K562 (cell line): ENCODE data around the gene USP22. TPM values are rescaled to one million over a fixed set of nuclear protein-coding genes. Genes with fewer than 3 reads are reported as not detected.

Experiments used
- ATAC-seq: fragments of 200-7000 bp; cut with Tn5 transposase; 3 replicates; pipeline ENCODE4 v1.9.1; 2020; ENCODE audit warnings: moderate library complexity
- BruUV-seq: library from RNA; stranded (reverse); fragments of 400-500 nt; replicated peaks from 2 replicates; lab custom pipeline; 2021; lab: Mats Ljungman, UMichigan
- CTCF ChIA-PET: fragments of 300-600 bp; formaldehyde crosslinking; extraction: SDS; loops from one replicate; lab custom pipeline; 2021; ENCODE audit warnings: low intra/inter-chr PET ratio; lab: Yijun Ruan, JAX
- POLR2A ChIA-PET: fragments of 300-600, 350-650 bp; sonication (Branson Sonifier 250); formaldehyde crosslinking; extraction: SDS; loops from one replicate; lab custom pipeline; 2021; ENCODE audit warnings: antibody characterized with exemption, inconsistent platforms; lab: Yijun Ruan, JAX
- DNase-seq, 4 experiments: peaks; one replicate each; pipeline versions ENCODE4 v3.0.0 to v3.0.0-alpha.2; 2011 to 2018; ENCODE audit warnings: low spot score in 3 of 4, mixed read lengths in 3 of 4; ENCODE audit errors: extremely low read depth in 1 of 4
- FAIRE-seq: peaks from 2 replicates; lab custom pipeline; 2011; peaks lifted over from hg19 to GRCh38; lab: Jason Lieb, UNC
- H2AFZ ChIP-seq: 2 replicates; pipeline ENCODE4 v1.6.0; 2011; ENCODE audit warnings: low read depth, low read length, control low read depth, inconsistent platforms
- H3K27ac ChIP-seq: fragments of 200-600 bp; 3 replicates; pipeline ENCODE4 v1.8.0; 2011; ENCODE audit warnings: low read depth, mild to moderate bottlenecking, control low read depth, inconsistent platforms, low read length, moderate library complexity, mixed read lengths; ENCODE audit errors: extremely low read depth
- H3K27me3 ChIP-seq, 2 experiments: fragments of 300-600 bp in 1 of 2; 2 replicates in 1 of 2; 3 replicates in 1 of 2; pipeline versions ENCODE4 v1.6.0 to v1.8.0; 2011; ENCODE audit warnings: inconsistent platforms in 2 of 2, low read length in 2 of 2, mild to moderate bottlenecking in 1 of 2, mixed read lengths in 1 of 2, moderate library complexity in 1 of 2; ENCODE audit not compliant: control insufficient read depth in 2 of 2, insufficient read depth in 2 of 2
- H3K36me3 ChIP-seq: fragments of 300-600 bp; 3 replicates; pipeline ENCODE4 v1.8.0; 2011; ENCODE audit warnings: mild to moderate bottlenecking, low read length, inconsistent platforms; ENCODE audit not compliant: control insufficient read depth, insufficient read depth
- H3K4me1 ChIP-seq, 2 experiments: fragments of 200-600 bp in 1 of 2; replicated peaks in 1 of 2; 2 replicates in 1 of 2; 3 replicates in 1 of 2; pipeline versions ENCODE4 v1.5.1 to v1.8.0; 2011; ENCODE audit warnings: inconsistent platforms in 2 of 2, low read length in 2 of 2, mild to moderate bottlenecking in 1 of 2, mixed read lengths in 1 of 2, moderate library complexity in 1 of 2; ENCODE audit not compliant: control insufficient read depth in 2 of 2, insufficient read depth in 2 of 2
- H3K4me2 ChIP-seq: 2 replicates; pipeline ENCODE4 v1.6.1; 2011; ENCODE audit warnings: low read length, control low read depth, inconsistent platforms, mixed read lengths; ENCODE audit not compliant: insufficient read depth
- H3K4me3 ChIP-seq: fragments of 200-600 bp; sonication (generic), shearing (Covaris generic); 2 replicates; pipeline ENCODE4 v1.5.1; 2016; ENCODE audit warnings: control low read depth, inconsistent platforms
- H3K79me2 ChIP-seq: fragments of 200-600 bp; 3 replicates; pipeline ENCODE4 v1.8.0; 2011; ENCODE audit warnings: low read length, inconsistent platforms; ENCODE audit not compliant: control insufficient read depth, insufficient read depth
- H3K9ac ChIP-seq, 2 experiments: 2 replicates each; pipeline versions ENCODE4 v1.6.0 to v1.6.1; 2011; ENCODE audit warnings: low read depth in 2 of 2, low read length in 2 of 2, control low read depth in 1 of 2, inconsistent platforms in 1 of 2, mild to moderate bottlenecking in 1 of 2, mixed read lengths in 1 of 2; ENCODE audit not compliant: insufficient read depth in 1 of 2
- H3K9me1 ChIP-seq: one replicate; pipeline ENCODE4 v1.6.0; 2011; ENCODE audit warnings: inconsistent platforms, mild to moderate bottlenecking, low read length, moderate library complexity; ENCODE audit not compliant: control insufficient read depth, insufficient read depth
- H3K9me3 ChIP-seq: replicated peaks from 2 replicates; pipeline ENCODE4 v1.5.1; 2011; ENCODE audit warnings: low read depth, low read length, inconsistent platforms; ENCODE audit not compliant: control insufficient read depth, insufficient read depth
- H4K20me1 ChIP-seq: replicated peaks from 2 replicates; pipeline ENCODE4 v1.6.1; 2011; ENCODE audit warnings: low read length, inconsistent platforms, mixed read lengths; ENCODE audit not compliant: control insufficient read depth, insufficient read depth
- E2F8 ChIP-seq: fragments of 450-650 bp; IDR thresholded peaks from 2 replicates; pipeline ENCODE4 v1.7.1; 2018; ENCODE audit warnings: mild to moderate bottlenecking, low read depth; ENCODE audit not compliant: partially characterized antibody
- IRF9 ChIP-seq: fragments of 450-650 bp; IDR thresholded peaks from 2 replicates; pipeline ENCODE4 v1.6.1; 2016; ENCODE audit warnings: missing biosample characterization, missing genetic modification characterization
- MAX ChIP-seq: sonication (generic); formaldehyde crosslinking; IDR thresholded peaks from 2 replicates; pipeline ENCODE4 v1.9.0; 2022; ENCODE audit warnings: mild to moderate bottlenecking, missing genetic modification reagents
- SLC30A9 ChIP-seq: fragments of 250-450 bp; sonication (Bioruptor Pico); IDR thresholded peaks from 2 replicates; pipeline ENCODE4 v1.8.0; 2022; ENCODE audit warnings: mild to moderate bottlenecking, moderate library complexity
- SNAPC5 ChIP-seq: fragments of 250-450 bp; sonication (Bioruptor Pico); IDR thresholded peaks from 2 replicates; pipeline ENCODE4 v1.8.0; 2021; ENCODE audit warnings: moderate library complexity, mild to moderate bottlenecking, inconsistent platforms
- ZKSCAN1 ChIP-seq: fragments of 150-350 bp; IDR thresholded peaks from 2 replicates; pipeline ENCODE4 v1.6.1; 2016; ENCODE audit warnings: low read depth, low read length
- ZNF263 ChIP-seq: sonication (generic); formaldehyde crosslinking; IDR thresholded peaks from 2 replicates; pipeline ENCODE4 v1.8.0; 2022; ENCODE audit warnings: mild to moderate bottlenecking, missing genetic modification reagents, borderline replicate concordance
- ZNF507 ChIP-seq: conservative IDR thresholded peaks from 2 replicates; pipeline ENCODE4 v1.6.1; 2017; ENCODE audit warnings: missing genetic modification characterization, missing compliant biosample characterization
- ZNF584 ChIP-seq: fragments of 200-800 bp; sonication (Bioruptor generic); IDR thresholded peaks from 2 replicates; pipeline ENCODE4 v1.6.1; 2016; ENCODE audit warnings: low read depth, mild to moderate bottlenecking, missing genetic modification characterization, missing compliant biosample characterization
- WGBS: fragments of 100-300 bp; shearing (Covaris generic); methylation state at CpG from one replicate; pipeline ENCODE4 v1.1.6; 2016; ENCODE audit warnings: low coverage, mixed read lengths; ENCODE audit not compliant: insufficient coverage; ENCODE audit errors: missing lambda C conversion rate; 5-methylcytosine and 5-hydroxymethylcytosine counted together
- in situ Hi-C: fragments of 300-500 bp; cut with MboI; formaldehyde crosslinking; loops from 4 replicates; pipeline ENCODE4 v1.15.0; 2018; ENCODE audit warnings: inconsistent platforms, mixed read lengths
- intact Hi-C: fragments of 100-400 bp; cut with micrococcal nuclease; formaldehyde crosslinking; loops from 2 replicates; pipeline ENCODE4 v1.14.2; 2022
- polyA plus RNA-seq, 8 experiments: library from polyadenylated mRNA; depleted of rRNA in 4 of 8; stranded (reverse) in 5 of 8; unstranded in 3 of 8; fragments of >200 nt; fragmentation: Nextera tagmentation in 2 of 8; fragmentation: Illumina TruSeq in 1 of 8; extraction: Ambion mirVana in 2 of 8; extraction: Trizol in 1 of 8; gene quantifications; 2 replicates each; pipeline versions ENCODE4 v1.2.1 to v1.2.3, GENCODE V29; 2011 to 2014; ENCODE audit warnings: inconsistent platforms in 1 of 8, missing spikeins in 1 of 8
- total RNA-seq, 7 experiments: library from RNA; depleted of rRNA in 6 of 7; stranded (reverse); fragments of >200 nt in 6 of 7; fragmentation: Illumina TruSeq in 2 of 7; extraction: Trizol in 2 of 7; gene quantifications; 2 replicates each; pipeline versions ENCODE4 v1.2.1 to v1.2.3, GENCODE V29; 2011 to 2021; ENCODE audit warnings: low replicate concordance in 1 of 7
- TF ChIP-seq, protein P1 (sequence below): sonication (generic); formaldehyde crosslinking; IDR thresholded peaks from 2 replicates; pipeline ENCODE4 v1.8.1; 2023; ENCODE audit warnings: mild to moderate bottlenecking, missing genetic modification reagents, moderate library complexity
- TF ChIP-seq, protein P2 (sequence below): sonication (generic); formaldehyde crosslinking; IDR thresholded peaks from 2 replicates; pipeline ENCODE4 v1.8.0; 2022; ENCODE audit warnings: mild to moderate bottlenecking, missing genetic modification reagents

Gene USP22
- total and polyA plus RNA-seq, 9 of the 15 experiments (the other 6 are each of a cell fraction or from before 2014, with no cell fraction given), result 6.5 to 113 (median 58.9) TPM

- TF ChIP-seq SNAPC5 (CRISPR knock-in tag), result no peak
- no peak for TF ChIP-seq ZNF263 (CRISPR knock-in tag)
- no peak for TF ChIP-seq ZNF584 (CRISPR knock-in tag)
- TF ChIP-seq MAX (CRISPR knock-in tag), result no peak
- TF ChIP-seq SLC30A9, result no peak
- TF ChIP-seq ZKSCAN1, result no peak
Measured at GRCh38 chr17:21028192-21028591, 14.6 kb downstream of the USP22 start (continued).

DNA sequence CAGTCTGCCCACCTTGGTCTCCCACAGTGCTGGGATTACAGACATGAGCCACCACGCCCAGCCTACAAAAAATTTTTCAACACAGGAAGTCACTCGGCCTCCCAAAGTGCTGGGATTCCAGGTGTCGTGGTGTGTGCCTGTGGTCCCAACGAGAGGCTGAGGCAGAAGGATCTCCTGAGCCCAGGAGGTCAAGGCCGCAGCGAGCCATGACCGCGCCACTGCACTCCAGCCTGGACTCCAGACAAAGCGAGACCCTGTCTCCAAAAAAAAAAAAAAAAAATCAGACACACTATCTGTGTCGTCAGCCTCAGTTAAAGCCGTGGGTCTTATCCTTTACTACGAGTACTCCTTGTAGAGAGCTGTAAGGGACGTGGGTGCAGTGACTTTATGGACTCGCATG lies 15.8 kb downstream of the USP22 start:
- BruUV-seq, result no TSS peak
- FAIRE-seq, result no peak
- no peaks in the 10 kb centered on the region for H3K27me3 ChIP-seq
- H3K27ac ChIP-seq, result no peak overlapping the region
- intact Hi-C loops (no loop called here), in situ Hi-C loops (no loop called here)
- WGBS, result 90% methylated on average over 4 of the region's 14 CpGs
- no peaks in the 10 kb centered on the region; a peak in 2 of 5 replicates for H3K4me1 ChIP-seq
- no peaks in the 10 kb centered on the region for H3K9me1 ChIP-seq
- no peak overlapping the region for H2AFZ ChIP-seq
- no peak overlapping the region for H3K4me3 ChIP-seq
- ChIA-PET CTCF (no interaction called here), POLR2A (interaction anchor here (1.1 kb wide), 1 partner anchor 13 kb away, joined by 6 read pairs; no protein-coding TSS in a partner anchor)
- no peak for DNase-seq
- H3K36me3 ChIP-seq, result peaks cover 83% of the 10 kb centered on the region
- H4K20me1 ChIP-seq, result peaks cover 33% of the 10 kb centered on the region
- ATAC-seq, result no peak
- H3K4me2 ChIP-seq, result no peak overlapping the region
- no peaks in the 10 kb centered on the region for H3K9me3 ChIP-seq
- peaks cover 93% of the 10 kb centered on the region for H3K79me2 ChIP-seq
- no peak overlapping the region for H3K9ac ChIP-seq
- TF ChIP-seq E2F8 (no peak), ZNF507 (tag) (no peak), IRF9 (no peak), MAX (CRISPR knock-in tag) (no peak)
- TF ChIP-seq, protein P1, sequence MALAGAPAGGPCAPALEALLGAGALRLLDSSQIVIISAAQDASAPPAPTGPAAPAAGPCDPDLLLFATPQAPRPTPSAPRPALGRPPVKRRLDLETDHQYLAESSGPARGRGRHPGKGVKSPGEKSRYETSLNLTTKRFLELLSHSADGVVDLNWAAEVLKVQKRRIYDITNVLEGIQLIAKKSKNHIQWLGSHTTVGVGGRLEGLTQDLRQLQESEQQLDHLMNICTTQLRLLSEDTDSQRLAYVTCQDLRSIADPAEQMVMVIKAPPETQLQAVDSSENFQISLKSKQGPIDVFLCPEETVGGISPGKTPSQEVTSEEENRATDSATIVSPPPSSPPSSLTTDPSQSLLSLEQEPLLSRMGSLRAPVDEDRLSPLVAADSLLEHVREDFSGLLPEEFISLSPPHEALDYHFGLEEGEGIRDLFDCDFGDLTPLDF (CRISPR knock-in tag), result no peak
- TF ChIP-seq, protein P2, sequence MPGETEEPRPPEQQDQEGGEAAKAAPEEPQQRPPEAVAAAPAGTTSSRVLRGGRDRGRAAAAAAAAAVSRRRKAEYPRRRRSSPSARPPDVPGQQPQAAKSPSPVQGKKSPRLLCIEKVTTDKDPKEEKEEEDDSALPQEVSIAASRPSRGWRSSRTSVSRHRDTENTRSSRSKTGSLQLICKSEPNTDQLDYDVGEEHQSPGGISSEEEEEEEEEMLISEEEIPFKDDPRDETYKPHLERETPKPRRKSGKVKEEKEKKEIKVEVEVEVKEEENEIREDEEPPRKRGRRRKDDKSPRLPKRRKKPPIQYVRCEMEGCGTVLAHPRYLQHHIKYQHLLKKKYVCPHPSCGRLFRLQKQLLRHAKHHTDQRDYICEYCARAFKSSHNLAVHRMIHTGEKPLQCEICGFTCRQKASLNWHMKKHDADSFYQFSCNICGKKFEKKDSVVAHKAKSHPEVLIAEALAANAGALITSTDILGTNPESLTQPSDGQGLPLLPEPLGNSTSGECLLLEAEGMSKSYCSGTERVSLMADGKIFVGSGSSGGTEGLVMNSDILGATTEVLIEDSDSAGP (CRISPR knock-in tag), result no peak
